22Rv1 (cell line): Measurements from ENCODE around the gene TTYH2.

Source experiments
- H3K27ac ChIP-seq: fragments of 450-650 bp; 2 replicates; pipeline ENCODE4 v1.5.1; 2017
- CTCF ChIP-seq: fragments of 450-650 bp; IDR thresholded peaks from 2 replicates; pipeline ENCODE4 v1.5.1; 2017; ENCODE audit warnings: mild to moderate bottlenecking
- ZFX ChIP-seq: fragments of 450-650 bp; IDR thresholded peaks from 2 replicates; pipeline ENCODE4 v1.6.1; 2017; ENCODE audit warnings: antibody characterized with exemption, borderline replicate concordance

Gene TTYH2

GRCh38 chr17:74216505-74216904 is 3.1 kb downstream of the TTYH2 start:
- no peak for TF ChIP-seq CTCF
- TF ChIP-seq ZFX = no peak
- H3K27ac ChIP-seq = no peak overlapping the region

DNA sequence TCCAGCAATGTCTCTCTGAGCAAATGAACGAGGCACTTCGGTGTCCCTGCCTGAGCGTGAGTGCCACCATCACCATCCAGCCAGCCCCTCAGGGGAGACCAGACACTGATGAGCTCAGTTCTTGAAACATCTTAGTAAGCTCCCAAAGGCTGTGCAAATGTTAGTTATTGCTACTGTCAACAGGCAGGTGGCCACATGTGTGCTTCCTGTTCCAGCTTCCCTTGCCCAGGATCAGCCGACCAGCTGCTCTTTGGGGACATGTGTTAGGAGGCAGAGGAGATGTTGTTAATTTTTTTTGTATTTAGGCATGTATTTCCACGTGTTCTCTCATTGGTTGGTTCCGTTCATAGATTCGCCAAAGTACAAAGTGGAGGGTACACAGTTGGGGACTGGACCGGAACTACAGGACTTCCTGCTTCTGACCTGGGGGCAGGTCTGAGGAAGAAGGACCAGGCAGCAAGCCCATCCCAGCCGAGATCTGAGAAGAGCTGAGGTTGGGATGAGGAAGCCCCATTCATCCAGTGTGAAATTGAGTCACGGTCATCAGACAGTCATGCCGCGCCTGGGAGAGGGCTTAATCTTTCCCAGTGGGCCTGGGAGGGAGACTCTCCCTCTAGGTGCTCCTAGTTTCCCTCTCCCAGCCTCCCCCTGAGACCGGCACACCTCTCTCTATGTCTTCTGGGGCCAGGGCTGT is 3.8 kb downstream of the TTYH2 start:
- H3K27ac ChIP-seq = no peak overlapping the region
- TF ChIP-seq ZFX (no peak), CTCF (no peak)

DNA sequence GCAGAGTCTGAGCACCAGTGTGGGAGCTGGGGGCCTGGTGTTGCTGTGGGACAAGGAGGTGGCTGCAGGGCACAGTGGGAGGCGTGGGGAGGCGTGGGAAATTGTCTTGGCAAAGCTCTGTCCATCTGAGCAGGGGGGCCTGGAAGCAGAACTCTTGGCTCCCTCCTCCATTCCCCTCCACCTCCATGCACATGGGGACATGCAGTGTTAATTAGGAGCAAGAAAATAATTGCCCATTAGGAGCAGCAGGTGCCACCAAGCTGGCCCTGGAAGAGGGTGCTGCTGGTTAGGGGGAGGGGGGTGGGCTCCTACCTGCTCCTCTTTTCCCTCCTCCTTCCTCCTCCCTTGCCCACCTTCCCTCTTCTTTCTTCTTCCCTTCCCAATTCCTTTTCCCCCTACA is 4.5 kb downstream of the TTYH2 start:
- no peak for TF ChIP-seq CTCF
- TF ChIP-seq ZFX = no peak
- H3K27ac ChIP-seq = no peak overlapping the region

DNA sequence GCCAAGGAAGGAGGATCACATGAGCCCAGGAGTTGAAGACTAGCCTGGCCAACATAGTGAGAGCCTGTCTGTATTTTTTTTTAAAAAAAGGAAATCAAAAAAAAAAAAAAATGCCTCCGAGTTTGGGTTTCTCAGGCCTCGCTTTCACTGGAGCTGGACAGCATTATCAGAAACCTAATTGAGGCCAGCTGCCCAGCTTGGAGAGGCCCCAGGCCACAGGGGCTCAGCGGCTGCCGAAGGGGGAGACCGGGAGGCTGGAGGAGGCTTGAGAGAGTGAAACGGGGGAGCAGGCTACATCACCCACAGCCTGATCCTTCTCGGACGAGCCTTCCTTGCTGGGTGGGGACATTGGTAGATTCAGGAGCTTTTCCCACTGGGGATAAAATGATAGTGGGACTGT is 5.1 kb downstream of the TTYH2 start:
- no peak overlapping the region for H3K27ac ChIP-seq
- no peak for TF ChIP-seq ZFX
- TF ChIP-seq CTCF = no peak

- TF ChIP-seq CTCF (no peak), ZFX (no peak)
- H3K27ac ChIP-seq = no peak overlapping the region
These were observed 6.3 kb downstream of the TTYH2 start for GRCh38 chr17:74219576-74220133.

DNA sequence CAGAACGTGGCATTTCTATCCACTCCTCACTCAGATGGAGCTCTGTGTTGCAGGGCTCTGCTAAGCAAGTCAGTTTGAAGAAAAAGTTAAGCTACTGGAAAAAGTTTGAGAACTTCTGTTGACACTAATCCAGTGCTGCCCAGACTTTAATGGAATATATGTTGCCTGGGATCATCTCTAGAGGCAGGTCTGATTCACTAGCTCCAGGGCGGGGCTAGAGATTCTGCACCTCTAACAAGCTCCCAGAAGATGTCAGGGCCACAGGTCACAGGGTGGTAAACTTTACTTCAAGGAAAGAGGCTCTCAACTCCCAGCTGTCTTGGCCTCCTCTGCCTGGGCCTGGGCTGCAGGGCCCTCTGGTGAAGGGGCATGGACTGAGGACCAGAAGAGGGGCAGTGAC is 6.8 kb downstream of the TTYH2 start:
- no peak overlapping the region for H3K27ac ChIP-seq
- TF ChIP-seq ZFX = no peak
- no peak for TF ChIP-seq CTCF

DNA sequence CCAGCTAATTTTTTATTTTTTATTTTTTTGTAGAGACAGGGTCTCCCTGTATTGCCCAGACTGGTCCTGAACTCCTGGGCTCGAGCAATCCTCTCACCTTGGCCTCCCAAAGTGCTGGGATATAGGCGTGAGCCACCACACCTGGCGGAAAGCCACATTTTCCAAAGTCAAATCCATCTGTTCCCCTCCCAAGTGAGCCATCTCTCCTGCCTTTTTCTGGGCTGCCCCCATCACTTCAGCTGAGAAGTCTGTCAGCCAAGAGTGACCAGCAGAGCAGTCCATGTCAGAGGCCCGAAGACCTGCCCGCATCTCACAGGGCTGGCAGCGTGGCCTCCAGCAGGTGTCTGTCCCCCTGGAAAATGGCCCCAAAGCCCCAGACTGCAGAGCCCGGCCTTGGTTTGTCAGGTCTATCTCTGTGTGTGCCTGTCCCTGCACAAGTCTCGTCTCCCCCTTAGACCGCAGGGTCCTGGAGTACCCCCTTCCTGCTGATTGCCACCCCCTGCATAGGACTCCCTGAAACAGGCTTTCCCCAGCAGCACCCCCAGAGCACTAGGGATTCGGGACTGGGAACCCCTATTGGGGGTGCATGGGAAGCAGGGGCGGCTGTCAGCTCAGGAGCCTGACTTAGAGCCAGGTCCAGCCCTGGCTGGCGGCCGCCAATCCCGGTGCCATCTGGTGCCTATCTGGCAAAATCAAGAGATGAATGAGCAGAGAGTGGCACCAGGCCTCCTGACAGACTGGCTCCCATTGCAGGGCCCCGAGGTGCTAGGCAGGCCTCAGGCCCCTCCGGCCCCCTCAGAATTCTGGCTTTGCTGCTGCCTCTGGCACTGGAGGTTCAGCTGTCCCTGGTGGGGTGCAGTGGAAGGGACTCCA is 7.8 kb downstream of the TTYH2 start:
- H3K27ac ChIP-seq = no peak overlapping the region
- TF ChIP-seq ZFX (no peak), CTCF (no peak)
